ENCODE results near the gene AGTPBP1.
A peak's percentile ranks its signal among the peaks of the same experiment; 100 is the strongest.
"Not testable (repeated sequence)": the region's sequence is repeated elsewhere in the genome, so short reads cannot be mapped to it uniquely, and the experiment has no call there.

AGTPBP1 gene

DNA sequence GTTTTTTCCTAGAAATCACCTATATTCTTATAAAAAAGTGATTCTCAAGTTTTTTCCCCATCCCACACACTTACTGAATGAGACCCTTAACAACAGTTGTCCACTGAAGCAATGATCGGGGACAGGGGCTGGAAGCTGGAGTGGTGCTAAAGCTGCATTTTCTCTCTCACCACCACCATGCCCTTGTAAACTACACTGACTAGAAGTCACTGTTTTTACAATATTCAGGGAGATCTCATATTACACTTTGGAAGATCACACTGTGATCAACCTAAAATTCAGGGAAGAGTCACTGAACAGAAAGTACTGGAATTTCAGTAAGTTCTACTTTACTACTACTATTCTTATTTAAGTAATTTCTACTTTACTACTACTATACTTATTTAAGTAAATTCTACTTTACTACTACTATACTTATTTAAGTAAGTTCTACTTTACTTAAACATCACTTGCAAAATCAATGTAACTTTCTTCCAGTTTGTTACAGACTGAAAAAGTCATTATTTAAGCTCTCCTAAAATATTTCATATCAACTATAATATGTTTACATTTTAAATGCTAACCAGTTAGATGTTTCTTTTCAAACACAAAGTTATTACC lies 164.3 kb downstream of the AGTPBP1 start:
- peaks cover 10% of the 10 kb centered on the region for H3K9me3 Mint-ChIP-seq
- H3K27me3 Mint-ChIP-seq (ENCODE audit: low read depth, poor library complexity), result no peaks in the 10 kb centered on the region
- no peak for DNase-seq
- H3K4me1 Mint-ChIP-seq, result peaks cover 9% of the 10 kb centered on the region
- peaks cover 25% of the 10 kb centered on the region for H3K36me3 Mint-ChIP-seq (ENCODE audit: low read depth)
- no peak overlapping the region for H3K4me3 Mint-ChIP-seq
- TF ChIP-seq, protein P1, sequence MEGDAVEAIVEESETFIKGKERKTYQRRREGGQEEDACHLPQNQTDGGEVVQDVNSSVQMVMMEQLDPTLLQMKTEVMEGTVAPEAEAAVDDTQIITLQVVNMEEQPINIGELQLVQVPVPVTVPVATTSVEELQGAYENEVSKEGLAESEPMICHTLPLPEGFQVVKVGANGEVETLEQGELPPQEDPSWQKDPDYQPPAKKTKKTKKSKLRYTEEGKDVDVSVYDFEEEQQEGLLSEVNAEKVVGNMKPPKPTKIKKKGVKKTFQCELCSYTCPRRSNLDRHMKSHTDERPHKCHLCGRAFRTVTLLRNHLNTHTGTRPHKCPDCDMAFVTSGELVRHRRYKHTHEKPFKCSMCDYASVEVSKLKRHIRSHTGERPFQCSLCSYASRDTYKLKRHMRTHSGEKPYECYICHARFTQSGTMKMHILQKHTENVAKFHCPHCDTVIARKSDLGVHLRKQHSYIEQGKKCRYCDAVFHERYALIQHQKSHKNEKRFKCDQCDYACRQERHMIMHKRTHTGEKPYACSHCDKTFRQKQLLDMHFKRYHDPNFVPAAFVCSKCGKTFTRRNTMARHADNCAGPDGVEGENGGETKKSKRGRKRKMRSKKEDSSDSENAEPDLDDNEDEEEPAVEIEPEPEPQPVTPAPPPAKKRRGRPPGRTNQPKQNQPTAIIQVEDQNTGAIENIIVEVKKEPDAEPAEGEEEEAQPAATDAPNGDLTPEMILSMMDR (IDR thresholded peaks at IDR 0.05), result no peak
- H3K27ac Mint-ChIP-seq, result peak overlapping the region; percentile 82

DNA sequence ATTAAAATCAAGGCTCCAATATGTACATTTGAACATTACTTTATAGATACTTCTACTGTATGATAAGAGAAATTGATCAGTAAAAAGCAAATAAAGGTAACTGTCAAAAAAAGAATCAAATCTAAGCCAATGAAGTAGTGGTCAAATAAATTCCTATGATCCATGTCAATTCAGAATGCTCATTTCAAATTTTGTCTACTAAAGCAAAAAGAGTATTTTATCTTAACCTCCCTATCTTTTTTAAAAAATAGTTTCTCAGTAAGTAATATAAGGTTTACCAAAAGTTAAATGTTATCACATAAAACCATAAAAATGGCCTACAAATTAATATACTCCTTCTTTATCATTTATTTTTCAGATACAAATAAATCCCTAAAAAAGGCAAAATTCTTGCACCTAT lies 165.9 kb downstream of the AGTPBP1 start:
- Mint-ChIP-seq H3K36me3 (ENCODE audit: low read depth) (peaks cover 31% of the 10 kb centered on the region), H3K27me3 (ENCODE audit: low read depth, poor library complexity) (no peaks in the 10 kb centered on the region), H3K4me1 (peaks cover 9% of the 10 kb centered on the region), H3K27ac (no peak overlapping the region), H3K9me3 (peaks cover 10% of the 10 kb centered on the region), H3K4me3 (no peak overlapping the region)
- TF ChIP-seq, protein P1 (IDR thresholded peaks at IDR 0.05), result no peak
- no peak for DNase-seq

DNA sequence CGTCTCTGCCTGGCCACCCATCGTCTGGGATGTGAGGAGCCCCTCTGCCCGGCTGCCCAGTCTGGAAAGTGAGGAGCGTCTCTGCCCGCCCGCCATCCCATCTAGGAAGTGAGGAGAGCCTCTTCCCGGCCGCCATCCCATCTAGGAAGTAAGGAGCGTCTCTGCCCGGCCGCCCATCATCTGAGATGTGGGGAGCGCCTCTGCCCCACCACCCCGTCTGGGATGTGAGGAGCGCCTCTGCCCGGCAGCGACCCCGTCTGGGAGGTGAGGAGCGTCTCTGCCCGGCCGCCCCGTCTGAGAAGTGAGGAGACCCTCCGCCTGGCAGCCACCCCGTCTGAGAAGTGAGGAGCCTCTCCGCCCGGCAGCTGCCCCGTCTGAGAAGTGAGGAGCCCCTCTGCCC lies 168.2 kb downstream of the AGTPBP1 start:
- H3K4me1 Mint-ChIP-seq; H3K4me3 Mint-ChIP-seq; H3K27me3 Mint-ChIP-seq (ENCODE audit: low read depth, poor library complexity); H3K9me3 Mint-ChIP-seq; DNase-seq: not testable (repeated sequence)
- Mint-ChIP-seq H3K27ac (peak overlapping the region; percentile 74), H3K36me3 (ENCODE audit: low read depth) (peaks cover 31% of the 10 kb centered on the region)

DNA sequence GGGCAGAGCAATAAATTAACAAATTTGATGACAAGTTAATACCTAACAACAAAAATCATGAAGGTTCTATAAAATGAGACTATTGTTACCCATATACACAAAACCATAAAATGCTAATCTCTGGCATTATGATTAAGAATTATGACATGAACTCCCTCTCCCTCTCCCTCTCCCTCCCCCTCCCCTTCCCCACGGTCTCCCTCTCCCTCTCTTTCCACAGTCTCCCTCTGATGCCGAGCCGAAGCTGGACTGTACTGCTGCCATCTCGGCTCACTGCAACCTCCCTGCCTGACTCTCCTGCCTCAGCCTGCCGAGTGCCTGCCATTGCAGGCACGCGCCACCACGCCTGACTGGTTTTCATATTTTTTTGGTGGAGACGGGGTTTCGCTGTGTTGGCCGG lies 168.8 kb downstream of the AGTPBP1 start:
- H3K27me3 Mint-ChIP-seq (ENCODE audit: low read depth, poor library complexity); H3K27ac Mint-ChIP-seq; H3K4me3 Mint-ChIP-seq; H3K9me3 Mint-ChIP-seq; DNase-seq; H3K4me1 Mint-ChIP-seq: not testable (repeated sequence)
- H3K36me3 Mint-ChIP-seq (ENCODE audit: low read depth), result peaks cover 31% of the 10 kb centered on the region

DNA sequence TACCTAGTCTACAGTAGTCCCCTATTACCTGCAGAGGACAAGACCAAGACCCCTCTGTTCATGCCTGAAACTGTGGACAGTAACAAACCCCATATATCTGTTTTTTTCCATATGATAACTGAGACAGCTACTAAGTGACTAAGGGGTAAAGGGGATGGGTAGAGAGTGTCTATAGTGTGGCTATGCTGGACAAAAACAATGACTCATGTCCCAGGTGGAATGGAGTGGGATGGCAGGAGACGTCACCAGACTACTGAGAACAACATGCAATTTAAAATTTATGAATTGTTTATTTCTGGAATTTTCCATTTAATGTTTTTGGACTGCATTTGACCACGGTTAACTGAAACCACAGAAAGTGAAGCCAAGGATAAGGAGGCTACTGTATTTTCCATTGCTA lies 171.8 kb downstream of the AGTPBP1 start:
- peaks cover 57% of the 10 kb centered on the region for H3K36me3 Mint-ChIP-seq (ENCODE audit: low read depth)
- no peak overlapping the region for H3K4me3 Mint-ChIP-seq
- H3K9me3 Mint-ChIP-seq, result peaks cover 10% of the 10 kb centered on the region
- peaks cover 2% of the 10 kb centered on the region for H3K27me3 Mint-ChIP-seq (ENCODE audit: low read depth, poor library complexity)
- H3K27ac Mint-ChIP-seq, result peak overlapping the region; percentile 52
- H3K4me1 Mint-ChIP-seq, result no peaks in the 10 kb centered on the region
- no peak for DNase-seq
- TF ChIP-seq, protein P1 (IDR thresholded peaks at IDR 0.05), result no peak

DNA sequence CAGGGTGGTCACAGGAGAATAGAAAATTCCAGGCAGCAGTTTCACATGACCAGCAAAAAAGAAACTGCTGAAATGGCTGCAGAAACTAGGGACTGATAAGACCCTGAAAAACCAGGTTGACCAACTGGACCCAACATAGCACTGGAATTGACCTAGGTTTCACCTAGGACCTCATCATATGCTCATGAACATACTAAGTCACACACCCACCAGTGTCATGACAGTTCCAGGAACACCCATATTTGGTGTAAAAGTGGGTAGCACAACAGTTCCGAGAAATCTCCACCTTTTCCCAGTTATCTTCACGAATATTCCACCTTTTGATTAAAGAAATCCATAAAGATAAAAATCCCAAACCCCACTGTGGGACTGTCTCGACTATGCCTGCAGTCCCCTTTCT lies 182.2 kb downstream of the AGTPBP1 start:
- Mint-ChIP-seq H3K4me1 (no peaks in the 10 kb centered on the region), H3K27ac (no peak overlapping the region), H3K27me3 (ENCODE audit: low read depth, poor library complexity) (no peaks in the 10 kb centered on the region), H3K9me3 (no peaks in the 10 kb centered on the region), H3K4me3 (no peak overlapping the region), H3K36me3 (ENCODE audit: low read depth) (peaks cover 29% of the 10 kb centered on the region)
- TF ChIP-seq, protein P1 (IDR thresholded peaks at IDR 0.05), result no peak
- no peak for DNase-seq

DNA sequence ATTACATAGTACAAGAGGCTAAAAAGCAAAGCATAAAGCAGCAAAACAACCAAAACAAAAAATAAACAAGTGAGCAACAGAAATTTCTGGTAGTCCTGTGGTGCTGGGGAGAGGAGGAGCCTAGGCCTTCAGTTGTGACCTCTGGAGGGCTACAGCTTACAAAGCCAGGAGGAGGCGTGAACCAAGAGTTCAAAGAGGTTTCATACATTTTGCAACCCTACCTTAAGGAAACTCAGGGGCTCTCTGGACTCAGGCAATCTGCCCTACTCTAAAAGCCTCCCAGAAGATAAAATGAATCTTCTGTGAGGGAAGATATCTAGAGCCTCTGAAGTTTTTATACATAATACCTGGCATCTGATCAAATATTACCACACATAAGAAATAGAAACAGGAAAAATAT lies 187.4 kb downstream of the AGTPBP1 start:
- Mint-ChIP-seq H3K36me3 (ENCODE audit: low read depth) (peaks cover 18% of the 10 kb centered on the region), H3K4me3 (no peak overlapping the region), H3K9me3 (no peaks in the 10 kb centered on the region), H3K27me3 (ENCODE audit: low read depth, poor library complexity) (no peaks in the 10 kb centered on the region), H3K4me1 (peaks cover 8% of the 10 kb centered on the region), H3K27ac (peak overlapping the region; percentile 68)
- no peak for DNase-seq
- TF ChIP-seq, protein P1 (IDR thresholded peaks at IDR 0.05), result no peak
